ENCODE results near the gene ZNF471.

ZNF471 gene

DNA sequence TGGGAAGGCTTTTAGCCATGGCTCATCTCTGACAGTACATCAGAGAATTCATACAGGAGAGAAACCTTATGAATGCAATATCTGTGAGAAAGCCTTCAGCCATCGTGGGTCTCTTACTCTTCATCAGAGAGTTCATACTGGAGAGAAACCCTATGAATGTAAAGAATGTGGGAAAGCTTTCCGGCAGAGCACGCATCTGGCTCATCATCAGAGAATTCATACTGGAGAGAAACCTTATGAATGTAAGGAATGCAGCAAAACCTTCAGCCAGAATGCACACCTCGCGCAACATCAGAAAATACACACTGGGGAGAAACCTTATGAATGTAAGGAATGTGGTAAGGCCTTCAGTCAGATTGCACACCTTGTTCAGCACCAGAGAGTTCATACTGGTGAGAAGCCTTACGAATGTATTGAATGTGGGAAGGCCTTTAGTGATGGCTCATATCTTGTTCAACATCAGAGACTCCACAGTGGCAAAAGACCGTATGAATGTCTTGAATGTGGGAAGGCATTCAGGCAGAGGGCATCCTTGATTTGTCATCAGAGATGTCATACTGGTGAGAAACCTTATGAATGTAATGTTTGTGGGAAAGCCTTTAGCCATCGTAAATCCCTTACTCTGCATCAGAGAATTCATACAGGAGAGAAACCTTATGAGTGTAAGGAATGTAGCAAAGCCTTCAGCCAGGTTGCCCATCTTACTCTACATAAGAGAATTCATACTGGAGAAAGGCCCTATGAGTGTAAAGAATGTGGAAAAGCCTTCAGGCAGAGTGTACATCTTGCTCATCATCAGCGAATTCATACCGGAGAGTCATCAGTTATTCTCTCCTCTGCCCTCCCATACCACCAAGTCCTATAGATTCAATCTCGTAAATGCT is 70.3 kb downstream of the ZNF471 start:
- DNase-seq = no peak
